Prostate gland (tissue), 2 donors: Measurements from ENCODE around the gene ZCCHC7.

ENCODE experiments used
- POLR2A ChIP-seq: fragments of 450-650 bp; IDR thresholded peaks from one replicate; pipeline ENCODE4 v1.6.1; 2016; ENCODE audit warnings: antibody characterized with exemption, mild to moderate bottlenecking
- POLR2AphosphoS5 ChIP-seq: sonication (generic); formaldehyde crosslinking; IDR thresholded peaks from one replicate; pipeline ENCODE4 v1.6.1; 2017; ENCODE audit warnings: antibody characterized with exemption
- TF ChIP-seq, protein P1 (sequence below), 4 experiments: fragments of 200-600 bp in 2 of 4; fragments of 450-650 bp in 2 of 4; sonication (generic) in 2 of 4; IDR thresholded peaks; 1 replicate in 3 of 4; 2 replicates in 1 of 4; pipeline ENCODE4 v1.5.1; 2016 to 2019; ENCODE audit warnings: antibody characterized with exemption in 4 of 4, mild to moderate bottlenecking in 2 of 4, moderate library complexity in 2 of 4

DNA sequence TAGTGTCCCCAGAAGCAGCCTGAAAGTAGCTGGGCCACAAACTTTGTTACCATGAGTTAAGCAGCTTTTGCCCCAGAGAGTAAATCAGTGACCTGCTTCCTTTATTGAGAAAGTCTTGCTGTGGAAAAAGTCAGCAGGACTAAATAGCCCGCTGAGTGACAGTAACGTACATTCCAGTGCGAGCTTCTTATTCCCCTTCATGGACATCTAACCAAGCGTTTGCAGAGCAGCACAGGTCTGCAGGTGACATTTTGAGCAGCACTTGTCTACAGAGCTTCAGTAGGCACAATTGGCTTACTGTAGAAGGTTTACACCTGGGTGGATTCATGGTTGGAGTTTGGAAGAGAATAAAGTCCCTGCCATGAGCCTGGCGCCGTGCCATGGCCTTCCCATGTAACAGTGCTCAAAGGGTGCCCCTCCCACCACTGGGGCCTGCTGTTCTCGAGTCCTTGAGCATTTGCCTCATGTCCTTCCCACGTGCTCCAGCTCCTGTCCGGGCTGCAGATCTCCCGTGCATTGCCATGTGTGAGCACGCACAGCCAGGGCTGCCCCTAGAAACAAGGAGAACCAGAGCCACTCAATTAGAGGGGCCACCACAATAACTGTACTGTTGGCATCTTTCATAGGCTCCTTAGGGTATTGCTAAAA lies 260.8 kb downstream of the ZCCHC7 start:
- TF ChIP-seq POLR2AphosphoS5 (no peak), POLR2A (no peak)
- TF ChIP-seq, protein P1, sequence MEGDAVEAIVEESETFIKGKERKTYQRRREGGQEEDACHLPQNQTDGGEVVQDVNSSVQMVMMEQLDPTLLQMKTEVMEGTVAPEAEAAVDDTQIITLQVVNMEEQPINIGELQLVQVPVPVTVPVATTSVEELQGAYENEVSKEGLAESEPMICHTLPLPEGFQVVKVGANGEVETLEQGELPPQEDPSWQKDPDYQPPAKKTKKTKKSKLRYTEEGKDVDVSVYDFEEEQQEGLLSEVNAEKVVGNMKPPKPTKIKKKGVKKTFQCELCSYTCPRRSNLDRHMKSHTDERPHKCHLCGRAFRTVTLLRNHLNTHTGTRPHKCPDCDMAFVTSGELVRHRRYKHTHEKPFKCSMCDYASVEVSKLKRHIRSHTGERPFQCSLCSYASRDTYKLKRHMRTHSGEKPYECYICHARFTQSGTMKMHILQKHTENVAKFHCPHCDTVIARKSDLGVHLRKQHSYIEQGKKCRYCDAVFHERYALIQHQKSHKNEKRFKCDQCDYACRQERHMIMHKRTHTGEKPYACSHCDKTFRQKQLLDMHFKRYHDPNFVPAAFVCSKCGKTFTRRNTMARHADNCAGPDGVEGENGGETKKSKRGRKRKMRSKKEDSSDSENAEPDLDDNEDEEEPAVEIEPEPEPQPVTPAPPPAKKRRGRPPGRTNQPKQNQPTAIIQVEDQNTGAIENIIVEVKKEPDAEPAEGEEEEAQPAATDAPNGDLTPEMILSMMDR (IDR thresholded peaks at IDR 0.05), result no peak
